Lower leg skin (tissue), 3 donors: ENCODE results near the gene HMOX2.

Source experiments
- POLR2A ChIP-seq, 2 donors: fragments of 450-650 bp; IDR thresholded peaks; one replicate each; pipeline ENCODE4 v1.6.1; 2016 to 2017; ENCODE audit warnings: antibody characterized with exemption in 2 of 2, mild to moderate bottlenecking in 1 of 2, moderate library complexity in 1 of 2
- TF ChIP-seq, protein P1 (sequence below), 3 donors: fragments of 450-650 bp; IDR thresholded peaks; one replicate each; pipeline ENCODE4 v1.5.1; 2016; ENCODE audit warnings: antibody characterized with exemption in 3 of 3, mild to moderate bottlenecking in 3 of 3, moderate library complexity in 2 of 3

- TF ChIP-seq, protein P1, sequence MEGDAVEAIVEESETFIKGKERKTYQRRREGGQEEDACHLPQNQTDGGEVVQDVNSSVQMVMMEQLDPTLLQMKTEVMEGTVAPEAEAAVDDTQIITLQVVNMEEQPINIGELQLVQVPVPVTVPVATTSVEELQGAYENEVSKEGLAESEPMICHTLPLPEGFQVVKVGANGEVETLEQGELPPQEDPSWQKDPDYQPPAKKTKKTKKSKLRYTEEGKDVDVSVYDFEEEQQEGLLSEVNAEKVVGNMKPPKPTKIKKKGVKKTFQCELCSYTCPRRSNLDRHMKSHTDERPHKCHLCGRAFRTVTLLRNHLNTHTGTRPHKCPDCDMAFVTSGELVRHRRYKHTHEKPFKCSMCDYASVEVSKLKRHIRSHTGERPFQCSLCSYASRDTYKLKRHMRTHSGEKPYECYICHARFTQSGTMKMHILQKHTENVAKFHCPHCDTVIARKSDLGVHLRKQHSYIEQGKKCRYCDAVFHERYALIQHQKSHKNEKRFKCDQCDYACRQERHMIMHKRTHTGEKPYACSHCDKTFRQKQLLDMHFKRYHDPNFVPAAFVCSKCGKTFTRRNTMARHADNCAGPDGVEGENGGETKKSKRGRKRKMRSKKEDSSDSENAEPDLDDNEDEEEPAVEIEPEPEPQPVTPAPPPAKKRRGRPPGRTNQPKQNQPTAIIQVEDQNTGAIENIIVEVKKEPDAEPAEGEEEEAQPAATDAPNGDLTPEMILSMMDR (IDR thresholded peaks at IDR 0.05): no peak
- no peak for TF ChIP-seq POLR2A (IDR thresholded peaks at IDR 0.05)
Observed at GRCh38 chr16:4467916-4468315, 8.3 kb upstream of the HMOX2 start.
